Esophagus (tissue), 2 donors: ENCODE data around the gene MAN1C1. TPM values are rescaled to one million over a fixed set of nuclear protein-coding genes. Genes with fewer than 3 reads are reported as not detected.
A peak's percentile ranks its signal among the peaks of the same experiment; 100 is the strongest.

Experiments
- H3K27ac ChIP-seq, 2 donors: one replicate each; pipeline ENCODE4 v1.5.1; 2013; ENCODE audit warnings: low read depth in 2 of 2, mild to moderate bottlenecking in 2 of 2, inconsistent platforms in 1 of 2, low read length in 1 of 2, moderate library complexity in 1 of 2
- H3K27me3 ChIP-seq, 2 donors: one replicate each; pipeline ENCODE4 v1.6.1; 2013; ENCODE audit warnings: low read length in 2 of 2, control low read depth in 1 of 2, mild to moderate bottlenecking in 1 of 2; ENCODE audit not compliant: insufficient read depth in 2 of 2, control insufficient read depth in 1 of 2
- H3K36me3 ChIP-seq, 2 donors: one replicate each; pipeline ENCODE4 v1.6.1; 2013; ENCODE audit warnings: low read length in 1 of 2; ENCODE audit not compliant: control insufficient read depth in 2 of 2, insufficient read depth in 2 of 2
- H3K4me1 ChIP-seq, 2 donors: one replicate each; pipeline ENCODE4 v1.6.1; 2013; ENCODE audit warnings: low read length in 1 of 2; ENCODE audit not compliant: control insufficient read depth in 2 of 2, insufficient read depth in 2 of 2
- H3K4me3 ChIP-seq, 2 donors: one replicate each; pipeline ENCODE4 v1.5.1; 2013; ENCODE audit warnings: low read length in 2 of 2, mild to moderate bottlenecking in 2 of 2, low read depth in 1 of 2, moderate library complexity in 1 of 2
- H3K9me3 ChIP-seq, 2 donors: one replicate each; pipeline ENCODE4 v1.6.1; 2013; ENCODE audit warnings: mild to moderate bottlenecking in 2 of 2, low read depth in 1 of 2, low read length in 1 of 2, moderate library complexity in 1 of 2; ENCODE audit not compliant: control insufficient read depth in 2 of 2, insufficient read depth in 1 of 2
- WGBS, 2 donors: extraction: QIAGEN DNeasy Blood & Tissue Kit; methylation state at CpG; one replicate each; pipeline ENCODE4 v1.1.7; 2013; 5-methylcytosine and 5-hydroxymethylcytosine counted together
- polyA plus RNA-seq, 2 donors: library from polyadenylated mRNA; stranded (reverse); fragments of 200-250 nt; gene quantifications; one replicate each; pipeline ENCODE4 v1.2.3, GENCODE V29; 2013
- donor health status: healthy with polysubstance abuse.
- donor health status: Bipolar disorder and iron deficiency.

The MAN1C1 gene
- polyA plus RNA-seq, 2 donors = 2.4 to 3.7 TPM

- peaks cover 3 to 28% of the 10 kb centered on the region in 2 donors for H3K36me3 ChIP-seq
Observed at GRCh38 chr1:25806418-25806817, 189.8 kb downstream of the MAN1C1 start.

GRCh38 chr1:25807480-25808390 lies 191.1 kb downstream of the MAN1C1 start:
- H3K9me3 ChIP-seq = no peaks in the 10 kb centered on the region
- H3K27ac ChIP-seq = no peak overlapping the region
- 87 to 89% methylated on average over 20 of the region's 20 CpGs for WGBS, 2 donors
- H3K36me3 ChIP-seq = peaks cover 3 to 33% of the 10 kb centered on the region in 2 donors
- H3K27me3 ChIP-seq = no peaks in the 10 kb centered on the region
- no peak overlapping the region for H3K4me3 ChIP-seq
- H3K4me1 ChIP-seq = peaks cover 0 to 30% of the 10 kb centered on the region in 2 donors

More at GRCh38 chr1:25806418-25806817, 189.8 kb downstream of the MAN1C1 start:
- peak overlapping the region; percentile 12 to 57 for H3K27ac ChIP-seq
- H3K27me3 ChIP-seq = no peaks in the 10 kb centered on the region
- peaks cover 0 to 30% of the 10 kb centered on the region in 2 donors for H3K4me1 ChIP-seq
- H3K9me3 ChIP-seq = no peaks in the 10 kb centered on the region
- 53 to 63% methylated on average over 4 of the region's 4 CpGs for WGBS, 2 donors
- H3K4me3 ChIP-seq = no peak overlapping the region

- no peaks in the 10 kb centered on the region for H3K27me3 ChIP-seq
- no peak overlapping the region for H3K4me3 ChIP-seq
- H3K9me3 ChIP-seq = no peaks in the 10 kb centered on the region
- H3K4me1 ChIP-seq = peaks cover 0 to 30% of the 10 kb centered on the region in 2 donors
- peaks cover 3 to 38% of the 10 kb centered on the region in 2 donors for H3K36me3 ChIP-seq
- H3K27ac ChIP-seq = no peak overlapping the region
- WGBS, 2 donors = 81 to 86% methylated on average over 31 to 34 of the region's 34 CpGs
Observed at GRCh38 chr1:25808481-25809244, 192.1 kb downstream of the MAN1C1 start.

GRCh38 chr1:25809283-25809926 lies 192.8 kb downstream of the MAN1C1 start:
- Histone ChIP-seq H3K4me1 (peaks cover 0 to 28% of the 10 kb centered on the region in 2 donors), H3K27ac (no peak overlapping the region), H3K4me3 (no peak overlapping the region), H3K27me3 (no peaks in the 10 kb centered on the region), H3K9me3 (no peaks in the 10 kb centered on the region), H3K36me3 (peaks cover 3 to 45% of the 10 kb centered on the region in 2 donors)
- 67 to 73% methylated on average over 18 of the region's 18 CpGs for WGBS, 2 donors

- peaks cover 0 to 27% of the 10 kb centered on the region in 2 donors for H3K4me1 ChIP-seq
- peaks cover 3 to 48% of the 10 kb centered on the region in 2 donors for H3K36me3 ChIP-seq
- 86 to 89% methylated on average over 7 of the region's 7 CpGs for WGBS, 2 donors
- no peak overlapping the region for H3K27ac ChIP-seq
- H3K9me3 ChIP-seq = no peaks in the 10 kb centered on the region
- no peak overlapping the region for H3K4me3 ChIP-seq
- H3K27me3 ChIP-seq = no peaks in the 10 kb centered on the region
Observed at GRCh38 chr1:25809929-25810328, 193.3 kb downstream of the MAN1C1 start.

- WGBS, 2 donors = 36 to 39% methylated on average over 21 of the region's 21 CpGs
- H3K27me3 ChIP-seq = no peaks in the 10 kb centered on the region
- H3K4me3 ChIP-seq = no peak overlapping the region
- peaks cover 0 to 51% of the 10 kb centered on the region in 2 donors for H3K36me3 ChIP-seq
- H3K27ac ChIP-seq = peak overlapping the region in 1 of 2 donors; percentile 9
- peaks cover 0 to 20% of the 10 kb centered on the region in 2 donors for H3K4me1 ChIP-seq
- no peaks in the 10 kb centered on the region for H3K9me3 ChIP-seq
Observed at GRCh38 chr1:25810341-25811299, 194.0 kb downstream of the MAN1C1 start.

- H3K9me3 ChIP-seq = no peaks in the 10 kb centered on the region
- H3K36me3 ChIP-seq = peaks cover 0 to 54% of the 10 kb centered on the region in 2 donors
- H3K4me3 ChIP-seq = no peak overlapping the region
- H3K27me3 ChIP-seq = no peaks in the 10 kb centered on the region
- H3K4me1 ChIP-seq = peaks cover 0 to 16% of the 10 kb centered on the region in 2 donors
- H3K27ac ChIP-seq = no peak overlapping the region
- WGBS, 2 donors = 90 to 91% methylated on average over 13 of the region's 13 CpGs
Observed at GRCh38 chr1:25811384-25812082, 194.9 kb downstream of the MAN1C1 start.

- no peaks in the 10 kb centered on the region for H3K27me3 ChIP-seq
- no peak overlapping the region for H3K27ac ChIP-seq
- H3K36me3 ChIP-seq = peaks cover 0 to 49% of the 10 kb centered on the region in 2 donors
- no peak overlapping the region for H3K4me3 ChIP-seq
- H3K9me3 ChIP-seq = no peaks in the 10 kb centered on the region
- WGBS, 2 donors = 81 to 83% methylated on average over 11 of the region's 11 CpGs
- peaks cover 0 to 18% of the 10 kb centered on the region in 2 donors for H3K4me1 ChIP-seq
Observed at GRCh38 chr1:25813071-25813733, 196.6 kb downstream of the MAN1C1 start.
